Right kidney (tissue), 1 donor: ENCODE data around the gene GSK3A.

ENCODE experiments used
- DNase-seq: peaks from one replicate; pipeline ENCODE4 v3.0.0-alpha.2; 2016

Gene GSK3A

GRCh38 chr19:42228641-42229040 is 13.8 kb downstream of the GSK3A start:
- DNase-seq: no peak

GRCh38 chr19:42226886-42227285 is 15.5 kb downstream of the GSK3A start:
- no peak for DNase-seq

GRCh38 chr19:42225718-42226292 is 16.6 kb downstream of the GSK3A start:
- no peak for DNase-seq

- DNase-seq: no peak
Measured at GRCh38 chr19:42224940-42225717, 17.3 kb downstream of the GSK3A start.

GRCh38 chr19:42220751-42221097 is 21.7 kb downstream of the GSK3A start:
- DNase-seq: no peak

GRCh38 chr19:42219812-42220750 is 22.3 kb downstream of the GSK3A start, which contains the start of gene ZNF526:
TSS of gene ZNF526 (plus strand) at chr19:42220312. CDS start at chr19:42224404, 4,092 bp downstream.
- DNase-seq: peak; percentile 92

- peak; percentile 95 for DNase-seq
Measured at GRCh38 chr19:42217520-42218437, 24.6 kb downstream of the GSK3A start, which contains the start of gene DEDD2. TSS of gene DEDD2 (minus strand) at chr19:42217677. CDS start at chr19:42217007, 670 bp downstream.

GRCh38 chr19:42216653-42217519 is 25.5 kb downstream of the GSK3A start:
- peak; percentile 71 for DNase-seq

GRCh38 chr19:42214810-42215485 is 27.5 kb downstream of the GSK3A start:
- no peak for DNase-seq

GRCh38 chr19:42212886-42213285 is 29.5 kb downstream of the GSK3A start:
- no peak for DNase-seq

GRCh38 chr19:42208612-42209011 is 33.8 kb downstream of the GSK3A start:
- DNase-seq: no peak

GRCh38 chr19:42207767-42208271 is 34.6 kb downstream of the GSK3A start:
- no peak for DNase-seq

GRCh38 chr19:42206871-42207755 is 35.3 kb downstream of the GSK3A start:
- no peak for DNase-seq

GRCh38 chr19:42204664-42205063 is 37.7 kb downstream of the GSK3A start:
- DNase-seq: no peak

- no peak for DNase-seq
Measured at GRCh38 chr19:42203700-42204099, 38.7 kb downstream of the GSK3A start.

- DNase-seq: no peak
Measured at GRCh38 chr19:42202290-42202880, 40.0 kb downstream of the GSK3A start.

- no peak for DNase-seq
Measured at GRCh38 chr19:42201489-42202289, 40.7 kb downstream of the GSK3A start.
